GM18858 (cell line): ENCODE data around the gene GPR45.

Experiments
- ATAC-seq: cut with Tn5 transposase; IDR thresholded peaks from one replicate; pipeline ENCODE4 v1.9.1; 2021; ENCODE audit not compliant: unreplicated experiment

Gene GPR45

GRCh38 chr2:105252271-105252670, 10.7 kb downstream of the GPR45 start:
- ATAC-seq, result no peak

GRCh38 chr2:105254531-105255210, 13.1 kb downstream of the GPR45 start:
- ATAC-seq, result no peak

- ATAC-seq, result no peak
These were observed 14.4 kb downstream of the GPR45 start for GRCh38 chr2:105255979-105256378.

GRCh38 chr2:105256431-105257047, 15.0 kb downstream of the GPR45 start:
- ATAC-seq, result no peak

- ATAC-seq, result no peak
These were observed 16.4 kb downstream of the GPR45 start for GRCh38 chr2:105257981-105258380.

GRCh38 chr2:105258835-105259350, 17.4 kb downstream of the GPR45 start:
- ATAC-seq, result no peak

- no peak for ATAC-seq
These were observed 19.5 kb downstream of the GPR45 start for GRCh38 chr2:105261061-105261460.

DNA sequence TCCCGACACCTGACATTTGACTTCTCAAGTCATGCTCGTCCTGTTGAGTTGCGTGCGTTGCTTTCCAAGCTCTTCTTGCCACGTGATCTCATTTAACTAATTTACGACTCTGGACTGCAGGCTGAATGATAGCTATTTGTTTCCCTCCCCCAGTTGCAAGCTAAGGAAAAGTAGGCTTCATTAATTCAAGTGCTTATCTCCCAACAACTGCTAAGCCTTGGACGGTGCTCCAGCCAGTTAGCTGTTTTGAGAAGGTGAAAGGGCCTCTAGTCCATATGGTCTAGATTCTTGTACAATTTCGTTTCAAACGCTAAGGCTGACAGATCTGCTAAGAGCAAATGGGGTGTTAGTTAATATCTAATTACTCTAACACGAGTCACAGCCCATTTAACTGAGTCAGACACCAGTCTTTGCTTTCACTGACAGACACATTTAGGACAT, 21.1 kb downstream of the GPR45 start:
- ATAC-seq, result no peak

DNA sequence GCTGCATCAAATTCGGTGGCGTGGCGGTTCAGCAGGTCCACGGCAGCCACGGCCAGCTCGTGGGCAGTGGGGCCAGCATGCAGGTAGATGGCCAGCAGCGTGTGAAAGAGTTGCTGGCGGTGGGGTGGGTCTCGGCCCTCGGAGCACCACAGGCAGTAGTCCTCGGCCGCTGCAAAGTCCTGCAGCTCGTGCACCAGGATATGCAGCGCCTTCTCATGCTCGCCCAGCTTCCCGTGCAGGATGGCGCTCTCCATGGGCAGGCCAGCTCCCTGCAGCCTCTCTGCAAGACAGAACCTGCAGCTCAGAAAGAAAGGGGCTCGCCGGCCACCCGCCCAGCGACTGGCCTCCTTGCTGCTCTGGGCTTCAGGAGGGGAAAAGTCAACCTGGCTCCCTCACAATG, 27.9 kb downstream of the GPR45 start:
- no peak for ATAC-seq

DNA sequence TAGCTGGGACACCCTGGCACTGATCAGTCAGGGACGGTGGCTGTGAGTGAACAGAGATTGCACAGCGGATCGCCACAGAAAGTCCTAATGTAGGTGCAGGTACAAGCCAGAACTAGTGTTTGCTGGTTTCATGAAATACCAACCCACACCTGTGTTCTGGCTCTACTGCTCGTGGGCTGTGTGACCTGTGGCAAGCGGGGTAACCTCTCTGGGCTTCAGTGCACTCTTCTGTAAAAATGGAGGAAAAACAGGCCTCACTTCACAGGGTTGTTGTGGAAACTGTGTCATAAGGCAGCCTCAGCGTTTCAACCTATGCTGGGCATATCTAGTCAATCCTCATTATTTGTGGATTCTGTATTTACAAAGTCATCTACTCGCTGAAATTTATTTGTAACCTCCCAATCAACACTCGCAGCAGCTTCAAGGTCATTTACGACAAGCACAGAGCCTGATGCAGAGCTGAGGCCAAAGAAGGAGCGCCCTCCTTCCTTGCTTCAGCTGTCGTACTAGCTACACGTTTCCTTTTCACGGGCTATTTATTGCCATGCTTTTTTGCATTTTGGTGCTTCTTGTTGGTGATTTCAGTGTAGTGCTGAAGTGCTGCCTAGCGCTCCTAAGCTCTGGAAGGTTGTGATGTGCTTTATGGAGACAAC, 30.0 kb downstream of the GPR45 start:
- ATAC-seq, result no peak

DNA sequence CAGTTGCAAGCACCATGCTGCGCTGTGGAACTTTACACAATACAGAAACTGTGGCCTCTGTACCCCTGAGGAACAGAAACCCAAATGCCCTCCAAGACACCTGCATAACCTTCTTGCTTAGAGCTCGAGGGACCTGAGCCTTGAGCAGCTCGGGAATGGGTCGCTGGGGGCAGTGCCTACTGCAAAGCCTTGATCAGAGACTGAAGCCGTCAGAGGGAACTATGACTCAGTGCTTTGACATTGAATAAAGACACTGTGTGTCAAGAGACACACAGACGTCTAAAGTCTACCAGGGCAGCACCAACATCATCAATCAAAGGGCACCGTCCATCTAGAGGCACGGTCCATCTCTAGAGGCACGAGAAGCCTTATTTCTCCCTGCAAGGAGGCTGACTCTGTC, 30.6 kb downstream of the GPR45 start:
- ATAC-seq, result no peak

GRCh38 chr2:105274046-105274445, 32.5 kb downstream of the GPR45 start:
- ATAC-seq, result no peak

GRCh38 chr2:105278654-105279053, 37.1 kb downstream of the GPR45 start:
- no peak for ATAC-seq

DNA sequence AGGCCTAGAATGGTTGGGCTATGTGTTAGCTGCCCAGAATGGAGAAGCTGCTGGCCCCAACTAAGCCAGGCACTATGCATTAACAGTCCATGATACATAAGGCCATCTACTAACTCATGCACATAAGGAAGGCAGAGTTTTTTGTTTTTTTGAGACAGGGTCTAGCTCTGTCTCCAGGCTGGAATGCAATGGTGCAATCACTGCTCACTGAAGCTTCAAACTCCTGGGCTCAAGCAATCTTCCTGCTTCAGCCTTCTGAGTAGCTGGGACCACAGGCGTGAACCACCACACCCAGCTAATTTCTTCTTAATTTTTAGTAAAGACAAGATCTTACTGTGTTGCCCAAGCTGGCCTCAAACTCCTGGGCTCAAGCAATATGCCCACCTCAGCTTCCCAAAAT, 37.6 kb downstream of the GPR45 start:
- ATAC-seq, result no peak

- no peak for ATAC-seq
These were observed 38.7 kb downstream of the GPR45 start for GRCh38 chr2:105280281-105280680.

DNA sequence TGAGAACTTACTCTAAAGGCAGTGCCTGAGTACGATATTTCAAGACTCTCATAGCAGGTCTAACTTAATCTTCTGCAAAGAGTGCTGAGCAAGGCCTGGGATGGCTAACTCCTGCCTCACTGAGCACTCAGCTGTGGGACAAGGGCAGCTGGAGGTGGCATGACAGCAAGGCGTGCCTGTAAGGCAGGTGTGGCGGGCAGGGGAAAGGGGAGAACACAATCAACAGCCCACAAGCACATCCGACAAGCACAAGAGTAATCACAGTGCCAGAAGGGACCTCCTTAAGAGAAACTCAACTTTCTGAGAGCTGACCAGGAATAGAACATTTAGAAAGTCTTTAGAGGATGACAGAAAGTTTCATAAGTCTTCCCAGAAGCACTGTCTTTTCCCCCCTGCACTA, 42.0 kb downstream of the GPR45 start:
- ATAC-seq, result no peak

- peak; percentile 51 for ATAC-seq
These were observed 46.1 kb downstream of the GPR45 start for GRCh38 chr2:105287692-105288091.

GRCh38 chr2:105288133-105288532, 46.6 kb downstream of the GPR45 start:
- ATAC-seq, result no peak

DNA sequence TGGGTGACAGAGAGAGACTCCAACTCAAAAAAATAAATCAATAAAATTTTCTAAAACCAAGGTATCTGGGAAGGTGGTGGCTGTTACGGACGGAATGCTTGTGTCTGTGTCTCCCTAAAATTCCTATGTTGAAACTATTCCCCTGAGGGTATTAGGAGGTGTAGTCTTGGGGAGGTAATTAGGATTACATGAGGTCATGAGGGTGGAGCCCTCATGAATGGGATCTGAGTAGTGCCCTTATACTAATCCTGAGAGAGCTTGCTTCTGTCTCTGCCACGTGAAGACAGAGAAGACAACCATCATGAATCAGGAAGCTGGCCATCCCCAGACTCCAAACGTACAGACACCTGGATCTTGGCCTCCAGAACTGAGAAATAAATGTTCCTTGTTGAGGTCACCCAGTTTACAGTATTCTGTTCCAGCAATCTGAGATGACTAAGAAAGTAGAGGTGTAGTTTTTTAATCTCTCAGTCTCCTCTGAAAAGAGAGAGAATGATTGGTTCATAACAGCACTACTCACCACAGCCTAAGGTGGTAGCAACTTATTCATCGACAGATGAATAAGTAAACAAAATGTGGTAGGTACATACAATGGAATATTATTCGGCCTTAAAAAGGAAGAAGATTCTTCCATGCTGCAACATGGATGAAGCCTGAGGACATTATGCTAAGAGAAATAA, 49.6 kb downstream of the GPR45 start:
- no peak for ATAC-seq

DNA sequence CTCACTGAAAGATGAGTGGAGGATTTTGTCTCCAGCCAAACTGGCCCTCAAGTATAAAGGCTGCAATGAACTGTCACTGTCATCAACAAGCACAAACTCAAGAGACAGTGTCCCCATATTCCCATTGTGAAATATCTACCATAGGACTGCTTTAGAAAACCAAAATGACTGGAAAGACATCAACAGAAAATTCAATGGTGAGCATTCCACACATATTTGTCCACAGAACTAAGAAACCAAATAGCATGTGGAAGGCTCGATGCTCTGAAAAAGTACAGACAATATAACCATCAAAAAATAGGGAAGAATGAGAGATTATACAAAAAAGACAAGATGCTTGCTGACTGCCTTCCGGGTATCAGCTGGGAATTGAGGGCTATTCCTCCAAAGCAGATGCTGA, 50.4 kb downstream of the GPR45 start:
- ATAC-seq, result no peak
